Neural progenitor cell (in vitro differentiated cells): ENCODE data around the gene DCST1. TPM values are rescaled to one million over a fixed set of nuclear protein-coding genes. Genes with fewer than 3 reads are reported as not detected.

ENCODE experiments used
- DNase-seq: peaks from one replicate; pipeline ENCODE4 v3.0.0-alpha.2; 2016; ENCODE audit warnings: low spot score
- H2AFZ ChIP-seq: fragments of 200-600 bp; sonication (generic); replicated peaks from 2 replicates; pipeline ENCODE4 v1.6.1; 2016; ENCODE audit warnings: antibody characterized with exemption
- H3F3A ChIP-seq: fragments of 200-600 bp; sonication (generic); 2 replicates; pipeline ENCODE4 v1.6.1; 2016; ENCODE audit warnings: antibody characterized with exemption, low read depth
- H3K27ac ChIP-seq: fragments of 200-600 bp; sonication (generic); 2 replicates; pipeline ENCODE4 v1.5.1; 2016; ENCODE audit warnings: mild to moderate bottlenecking
- H3K27me3 ChIP-seq: fragments of 200-600 bp; sonication (generic); 2 replicates; pipeline ENCODE4 v1.6.1; 2016; ENCODE audit warnings: mild to moderate bottlenecking, moderate library complexity
- H3K36me3 ChIP-seq: fragments of 200-600 bp; sonication (generic); 2 replicates; pipeline ENCODE4 v1.5.1; 2016
- H3K4me1 ChIP-seq: fragments of 200-600 bp; sonication (generic); 2 replicates; pipeline ENCODE4 v1.6.1; 2016; ENCODE audit warnings: mixed run types
- H3K4me2 ChIP-seq: fragments of 200-600 bp; sonication (generic); 2 replicates; pipeline ENCODE4 v1.6.1; 2016
- H3K4me3 ChIP-seq: fragments of 200-600 bp; sonication (generic); 2 replicates; pipeline ENCODE4 v1.5.1; 2016
- H3K79me2 ChIP-seq: fragments of 200-600 bp; sonication (generic); 2 replicates; pipeline ENCODE4 v1.6.1; 2016; ENCODE audit warnings: low read depth
- H3K9ac ChIP-seq: fragments of 200-600 bp; sonication (generic); 2 replicates; pipeline ENCODE4 v1.6.1; 2016
- H3K9me3 ChIP-seq: fragments of 200-600 bp; sonication (generic); 2 replicates; pipeline ENCODE4 v1.5.1; 2016; ENCODE audit warnings: low read depth
- H4K20me1 ChIP-seq: fragments of 200-600 bp; sonication (generic); 2 replicates; pipeline ENCODE4 v1.6.1; 2016; ENCODE audit warnings: low read depth
- H3K27ac Mint-ChIP-seq: 3 replicates; pipeline ENCODE4 v1.8.0; 2021; ENCODE audit warnings: mixed read lengths
- H3K27me3 Mint-ChIP-seq: 2 replicates; pipeline ENCODE4 v1.8.0; 2022; ENCODE audit warnings: low read depth, mild to moderate bottlenecking, inconsistent platforms, moderate library complexity, mixed read lengths; ENCODE audit not compliant: insufficient read depth
- H3K36me3 Mint-ChIP-seq: 3 replicates; pipeline ENCODE4 v1.8.0; 2021; ENCODE audit warnings: mixed read lengths
- H3K4me1 Mint-ChIP-seq: 3 replicates; pipeline ENCODE4 v1.8.0; 2021; ENCODE audit warnings: mixed read lengths
- H3K4me3 Mint-ChIP-seq: 3 replicates; pipeline ENCODE4 v1.8.0; 2021; ENCODE audit warnings: mild to moderate bottlenecking, moderate library complexity, mixed read lengths
- H3K9me3 Mint-ChIP-seq: 3 replicates; pipeline ENCODE4 v1.8.0; 2020; ENCODE audit warnings: mixed read lengths
- CTCF ChIP-seq: fragments of 200-600 bp; sonication (generic); IDR thresholded peaks from 2 replicates; pipeline ENCODE4 v1.5.1; 2017; ENCODE audit warnings: antibody characterized with exemption, mild to moderate bottlenecking
- EZH2 ChIP-seq: fragments of 200-600 bp; sonication (generic); IDR thresholded peaks from 2 replicates; pipeline ENCODE4 v1.6.1; 2017; ENCODE audit warnings: antibody characterized with exemption, mild to moderate bottlenecking, moderate library complexity
- EZH2phosphoT487 ChIP-seq: fragments of 200-600 bp; sonication (generic); IDR thresholded peaks from 2 replicates; pipeline ENCODE4 v1.6.1; 2017; ENCODE audit warnings: antibody characterized with exemption
- total RNA-seq: library from RNA; depleted of rRNA; stranded (reverse); fragments of >200 nt; gene quantifications from 2 replicates; pipeline ENCODE4 v1.2.3, GENCODE V29; 2015; ENCODE audit warnings: low replicate concordance

Gene DCST1
- total RNA-seq, 1 donor from 2014 or later = not detected

DNA sequence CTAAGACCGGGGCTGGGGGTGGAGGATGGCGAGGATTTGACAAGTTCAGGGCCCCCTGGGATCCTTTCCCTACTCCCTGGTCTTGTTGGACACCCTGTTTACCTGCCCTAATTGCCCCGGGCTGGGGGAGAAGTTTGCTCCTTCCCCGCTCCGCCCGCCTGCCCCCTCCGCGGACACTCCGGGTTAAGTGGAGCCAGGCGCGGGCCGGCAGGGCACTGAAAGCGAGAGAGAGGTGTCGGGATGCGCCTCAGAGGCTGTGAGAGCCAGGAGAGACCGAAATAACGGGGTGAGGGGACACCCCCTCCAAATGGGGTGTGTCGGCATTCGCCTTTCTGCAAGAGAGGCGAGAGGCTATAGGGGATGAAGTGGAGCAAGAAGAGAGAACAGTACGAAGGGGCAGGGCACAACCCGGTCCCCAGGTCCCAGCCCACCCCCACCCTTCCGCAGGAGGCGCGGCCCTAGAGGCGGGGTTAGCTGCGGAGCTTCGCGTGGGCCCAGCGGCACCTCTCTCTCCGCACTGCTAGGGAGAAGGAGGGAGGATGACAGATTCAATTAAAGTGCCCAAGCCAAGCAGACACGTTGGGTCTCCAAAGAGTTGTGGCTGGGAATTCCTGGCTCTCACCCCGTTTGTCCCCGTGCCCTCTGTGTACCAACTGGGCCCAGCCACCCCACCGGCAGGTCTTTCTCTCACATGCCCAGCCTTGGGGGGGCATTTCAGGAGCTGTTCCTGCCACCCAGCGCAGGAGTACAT, 48.9 kb downstream of the DCST1 start:
- peak; percentile 51 for DNase-seq
- peaks cover 44% of the 10 kb centered on the region for H3K4me1 Mint-ChIP-seq
- H3K27me3 ChIP-seq = peaks cover 75% of the 10 kb centered on the region
- H3K36me3 ChIP-seq = no peaks in the 10 kb centered on the region
- H4K20me1 ChIP-seq = peaks cover 32% of the 10 kb centered on the region
- H3K36me3 Mint-ChIP-seq = no peaks in the 10 kb centered on the region
- H3K4me3 Mint-ChIP-seq = peak overlapping the region; percentile 80
- H3K27ac Mint-ChIP-seq = peak overlapping the region; percentile 82
- peak overlapping the region; percentile 80 for H3K4me3 ChIP-seq
- no peak overlapping the region for H3K9ac ChIP-seq
- H3F3A ChIP-seq = peaks cover 56% of the 10 kb centered on the region
- no peak overlapping the region for H2AFZ ChIP-seq
- H3K27me3 Mint-ChIP-seq = peaks cover 51% of the 10 kb centered on the region
- H3K9me3 Mint-ChIP-seq = no peaks in the 10 kb centered on the region
- no peaks in the 10 kb centered on the region for H3K79me2 ChIP-seq
- H3K27ac ChIP-seq = no peak overlapping the region
- no peaks in the 10 kb centered on the region for H3K9me3 ChIP-seq
- peaks cover 24% of the 10 kb centered on the region for H3K4me1 ChIP-seq
- H3K4me2 ChIP-seq = peak overlapping the region; percentile 98
- TF ChIP-seq EZH2 (peak; percentile 98), EZH2phosphoT487 (peak; percentile 97), CTCF (no peak)

GRCh38 chr1:155083052-155083541, 49.5 kb downstream of the DCST1 start:
- Histone ChIP-seq H4K20me1 (peaks cover 32% of the 10 kb centered on the region), H2AFZ (no peak overlapping the region), H3K4me1 (peaks cover 23% of the 10 kb centered on the region), H3K9ac (no peak overlapping the region), H3K4me3 (no peak overlapping the region), H3K27me3 (peaks cover 69% of the 10 kb centered on the region), H3K36me3 (no peaks in the 10 kb centered on the region), H3K9me3 (no peaks in the 10 kb centered on the region), H3F3A (peaks cover 51% of the 10 kb centered on the region), H3K79me2 (no peaks in the 10 kb centered on the region), H3K4me2 (peak overlapping the region; percentile 98), H3K27ac (no peak overlapping the region)
- TF ChIP-seq CTCF = no peak
- no peak for TF ChIP-seq EZH2
- TF ChIP-seq EZH2phosphoT487 = no peak
- peaks cover 40% of the 10 kb centered on the region for H3K4me1 Mint-ChIP-seq
- H3K36me3 Mint-ChIP-seq = no peaks in the 10 kb centered on the region
- peak overlapping the region; percentile 80 for H3K4me3 Mint-ChIP-seq
- DNase-seq = no peak
- peak overlapping the region; percentile 82 for H3K27ac Mint-ChIP-seq
- no peaks in the 10 kb centered on the region for H3K9me3 Mint-ChIP-seq
- peaks cover 54% of the 10 kb centered on the region for H3K27me3 Mint-ChIP-seq

DNA sequence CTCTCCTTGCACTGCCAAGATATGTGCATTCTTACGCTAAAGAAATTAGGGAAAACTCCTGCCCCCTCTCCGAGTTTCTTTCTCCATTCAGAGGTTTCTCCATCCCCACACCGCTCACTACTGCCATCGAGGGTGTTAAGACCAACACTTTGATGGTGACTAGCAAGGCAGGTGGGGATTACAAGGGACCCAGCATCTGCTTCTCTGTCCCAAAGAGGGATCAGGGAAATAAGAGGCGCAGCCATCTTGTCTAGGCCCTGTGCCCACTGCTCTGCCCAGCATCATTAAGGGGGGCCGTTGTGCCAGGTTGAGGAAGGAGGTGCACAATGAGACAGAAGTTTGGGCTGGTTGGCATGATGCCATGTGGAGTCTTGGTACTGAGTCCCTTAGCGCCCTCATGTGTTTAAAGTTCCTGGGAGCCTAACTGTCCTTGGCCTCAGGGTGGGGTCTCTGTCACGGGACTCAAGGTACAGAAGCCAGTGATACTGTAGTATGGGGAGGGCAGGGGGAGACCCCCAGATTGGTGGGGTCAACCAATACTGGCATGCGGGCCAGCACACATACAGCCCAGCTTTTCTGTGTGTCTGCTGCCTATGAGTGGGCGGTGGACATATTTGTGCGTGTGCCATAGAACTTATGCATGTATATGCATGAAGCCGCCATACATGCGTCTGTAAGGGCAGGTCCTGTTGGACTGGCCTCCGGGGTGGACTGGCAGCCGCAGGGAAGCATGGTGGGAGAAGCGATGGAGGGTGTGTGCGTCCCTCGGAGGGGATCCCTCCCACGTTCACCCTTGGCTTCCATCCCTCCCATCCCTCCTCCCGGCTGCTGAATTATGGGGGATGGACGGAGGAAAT, 50.5 kb downstream of the DCST1 start:
- H3K27ac Mint-ChIP-seq = no peak overlapping the region

More for the DNA sequence above, 50.5 kb downstream of the DCST1 start:
- peaks cover 60% of the 10 kb centered on the region for H3K27me3 ChIP-seq
- H3K36me3 ChIP-seq = no peaks in the 10 kb centered on the region
- H3K27ac ChIP-seq = no peak overlapping the region
- DNase-seq = no peak
- H3F3A ChIP-seq = peaks cover 44% of the 10 kb centered on the region
- TF ChIP-seq CTCF (no peak), EZH2 (no peak), EZH2phosphoT487 (no peak)
- H2AFZ ChIP-seq = no peak overlapping the region
- Mint-ChIP-seq H3K36me3 (no peaks in the 10 kb centered on the region), H3K27me3 (peaks cover 49% of the 10 kb centered on the region), H3K9me3 (no peaks in the 10 kb centered on the region), H3K4me3 (peak overlapping the region; percentile 96), H3K4me1 (peaks cover 37% of the 10 kb centered on the region)
- peaks cover 32% of the 10 kb centered on the region for H4K20me1 ChIP-seq
- peak overlapping the region; percentile 63 for H3K4me2 ChIP-seq
- H3K79me2 ChIP-seq = no peaks in the 10 kb centered on the region
- H3K4me3 ChIP-seq = peak overlapping the region; percentile 78
- no peaks in the 10 kb centered on the region for H3K9me3 ChIP-seq
- H3K9ac ChIP-seq = no peak overlapping the region
- peaks cover 20% of the 10 kb centered on the region for H3K4me1 ChIP-seq
